Measurements from ENCODE around the gene PLEKHM2.

DNA sequence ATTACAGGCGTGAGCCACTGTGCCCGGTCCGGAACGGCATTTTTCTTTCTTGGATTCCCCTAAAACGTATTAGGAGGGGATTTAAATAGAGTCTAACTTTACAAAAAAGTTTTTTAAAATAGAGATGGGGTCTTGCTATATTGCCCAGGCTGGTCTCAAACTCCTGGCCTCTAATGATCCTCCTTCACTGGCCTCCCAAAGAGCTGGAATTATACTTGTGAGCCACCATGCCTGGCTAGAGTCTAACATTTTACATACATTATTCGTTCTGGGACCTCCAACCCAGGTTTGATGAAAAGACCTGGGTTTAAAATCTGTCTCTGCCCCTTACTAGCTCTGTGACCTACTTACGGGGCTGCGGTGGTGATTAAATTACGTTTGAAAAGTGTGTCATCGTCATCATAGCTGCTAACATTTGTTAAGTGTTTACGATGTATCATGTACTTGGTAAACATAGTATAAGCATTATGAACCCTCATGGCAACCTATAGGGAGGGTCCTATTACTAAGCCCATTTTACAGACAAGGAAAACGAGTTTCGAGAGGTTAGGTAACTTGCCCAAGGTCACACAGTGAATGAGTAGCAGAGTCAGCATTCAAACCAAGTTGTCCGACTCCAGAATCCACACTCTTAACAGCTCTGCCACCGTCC, 24.5 kb downstream of the PLEKHM2 start:
- TF ChIP-seq, protein P1, sequence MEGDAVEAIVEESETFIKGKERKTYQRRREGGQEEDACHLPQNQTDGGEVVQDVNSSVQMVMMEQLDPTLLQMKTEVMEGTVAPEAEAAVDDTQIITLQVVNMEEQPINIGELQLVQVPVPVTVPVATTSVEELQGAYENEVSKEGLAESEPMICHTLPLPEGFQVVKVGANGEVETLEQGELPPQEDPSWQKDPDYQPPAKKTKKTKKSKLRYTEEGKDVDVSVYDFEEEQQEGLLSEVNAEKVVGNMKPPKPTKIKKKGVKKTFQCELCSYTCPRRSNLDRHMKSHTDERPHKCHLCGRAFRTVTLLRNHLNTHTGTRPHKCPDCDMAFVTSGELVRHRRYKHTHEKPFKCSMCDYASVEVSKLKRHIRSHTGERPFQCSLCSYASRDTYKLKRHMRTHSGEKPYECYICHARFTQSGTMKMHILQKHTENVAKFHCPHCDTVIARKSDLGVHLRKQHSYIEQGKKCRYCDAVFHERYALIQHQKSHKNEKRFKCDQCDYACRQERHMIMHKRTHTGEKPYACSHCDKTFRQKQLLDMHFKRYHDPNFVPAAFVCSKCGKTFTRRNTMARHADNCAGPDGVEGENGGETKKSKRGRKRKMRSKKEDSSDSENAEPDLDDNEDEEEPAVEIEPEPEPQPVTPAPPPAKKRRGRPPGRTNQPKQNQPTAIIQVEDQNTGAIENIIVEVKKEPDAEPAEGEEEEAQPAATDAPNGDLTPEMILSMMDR (IDR thresholded peaks at IDR 0.05; ENCODE audit: insufficient read depth, low read length), result no peak
- TF ChIP-seq POLR2AphosphoS5 (IDR thresholded peaks at IDR 0.05; ENCODE audit: low read depth) (no peak), GABPA (IDR thresholded peaks at IDR 0.05; ENCODE audit: low read depth) (no peak), SPI1 (IDR thresholded peaks at IDR 0.05; ENCODE audit: borderline replicate concordance, low read depth) (no peak)
- TF ChIP-seq, protein P2, sequence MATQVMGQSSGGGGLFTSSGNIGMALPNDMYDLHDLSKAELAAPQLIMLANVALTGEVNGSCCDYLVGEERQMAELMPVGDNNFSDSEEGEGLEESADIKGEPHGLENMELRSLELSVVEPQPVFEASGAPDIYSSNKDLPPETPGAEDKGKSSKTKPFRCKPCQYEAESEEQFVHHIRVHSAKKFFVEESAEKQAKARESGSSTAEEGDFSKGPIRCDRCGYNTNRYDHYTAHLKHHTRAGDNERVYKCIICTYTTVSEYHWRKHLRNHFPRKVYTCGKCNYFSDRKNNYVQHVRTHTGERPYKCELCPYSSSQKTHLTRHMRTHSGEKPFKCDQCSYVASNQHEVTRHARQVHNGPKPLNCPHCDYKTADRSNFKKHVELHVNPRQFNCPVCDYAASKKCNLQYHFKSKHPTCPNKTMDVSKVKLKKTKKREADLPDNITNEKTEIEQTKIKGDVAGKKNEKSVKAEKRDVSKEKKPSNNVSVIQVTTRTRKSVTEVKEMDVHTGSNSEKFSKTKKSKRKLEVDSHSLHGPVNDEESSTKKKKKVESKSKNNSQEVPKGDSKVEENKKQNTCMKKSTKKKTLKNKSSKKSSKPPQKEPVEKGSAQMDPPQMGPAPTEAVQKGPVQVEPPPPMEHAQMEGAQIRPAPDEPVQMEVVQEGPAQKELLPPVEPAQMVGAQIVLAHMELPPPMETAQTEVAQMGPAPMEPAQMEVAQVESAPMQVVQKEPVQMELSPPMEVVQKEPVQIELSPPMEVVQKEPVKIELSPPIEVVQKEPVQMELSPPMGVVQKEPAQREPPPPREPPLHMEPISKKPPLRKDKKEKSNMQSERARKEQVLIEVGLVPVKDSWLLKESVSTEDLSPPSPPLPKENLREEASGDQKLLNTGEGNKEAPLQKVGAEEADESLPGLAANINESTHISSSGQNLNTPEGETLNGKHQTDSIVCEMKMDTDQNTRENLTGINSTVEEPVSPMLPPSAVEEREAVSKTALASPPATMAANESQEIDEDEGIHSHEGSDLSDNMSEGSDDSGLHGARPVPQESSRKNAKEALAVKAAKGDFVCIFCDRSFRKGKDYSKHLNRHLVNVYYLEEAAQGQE (IDR thresholded peaks at IDR 0.05; ENCODE audit: insufficient replicate concordance, low read depth), result no peak

Measured in HL-60 (cell line).